ENCODE measurements around the gene RECK. TPM values are rescaled to one million over a fixed set of nuclear protein-coding genes. Genes with fewer than 3 reads are reported as not detected.

RECK gene
- total and polyA plus RNA-seq, 2 experiments from 2014 or later: 127 to 165 TPM

GRCh38 chr9:36018129-36018528 is 18.6 kb upstream of the RECK start:
- Histone ChIP-seq H3K36me3 (ENCODE audit: low read depth) (no peaks in the 10 kb centered on the region), H3K9me2 (ENCODE audit: insufficient read depth) (no peaks in the 10 kb centered on the region), H3K27ac (no peak overlapping the region), H3K4me1 (ENCODE audit: insufficient read depth) (peaks cover 16% of the 10 kb centered on the region), H3F3A (ENCODE audit: insufficient read depth) (peaks cover 28% of the 10 kb centered on the region), H2AFZ (no peak overlapping the region), H4K20me1 (ENCODE audit: insufficient read depth) (no peaks in the 10 kb centered on the region), H3K4me3 (no peak overlapping the region), H3K27me3 (replicated peaks; ENCODE audit: insufficient read depth) (no peaks in the 10 kb centered on the region), H3K9ac (no peak overlapping the region), H3K4me2 (ENCODE audit: unreplicated experiment) (no peak overlapping the region), H3K9me3 (ENCODE audit: low read depth) (no peaks in the 10 kb centered on the region), H3K79me2 (ENCODE audit: insufficient read depth) (no peaks in the 10 kb centered on the region)
- no peak for DNase-seq
- TF ChIP-seq EZH2 (IDR thresholded peaks at IDR 0.05; ENCODE audit: insufficient read depth, poor library complexity, severe bottlenecking) (no peak), EZH2phosphoT487 (IDR thresholded peaks at IDR 0.05; ENCODE audit: insufficient read depth, low read depth) (no peak)
- WGBS, 2 experiments (ENCODE audit: low coverage in 1 of 2, low lambda C conversion rate in 2 of 2, missing lambda C conversion rate in 2 of 2): 91 to 100% methylated on average over 3 of the region's 3 CpGs
- in situ Hi-C loops (cut with MboI): no loop called here

- Histone ChIP-seq H3F3A (ENCODE audit: insufficient read depth) (peaks cover 28% of the 10 kb centered on the region), H3K4me2 (ENCODE audit: unreplicated experiment) (peak overlapping the region; percentile 32), H3K9ac (no peak overlapping the region), H3K9me2 (ENCODE audit: insufficient read depth) (no peaks in the 10 kb centered on the region), H3K27ac (no peak overlapping the region), H2AFZ (peak overlapping the region; percentile 58), H3K36me3 (ENCODE audit: low read depth) (no peaks in the 10 kb centered on the region), H3K4me3 (no peak overlapping the region), H4K20me1 (ENCODE audit: insufficient read depth) (no peaks in the 10 kb centered on the region), H3K79me2 (ENCODE audit: insufficient read depth) (no peaks in the 10 kb centered on the region), H3K27me3 (replicated peaks; ENCODE audit: insufficient read depth) (no peaks in the 10 kb centered on the region), H3K4me1 (ENCODE audit: insufficient read depth) (peaks cover 16% of the 10 kb centered on the region), H3K9me3 (ENCODE audit: low read depth) (no peaks in the 10 kb centered on the region)
- in situ Hi-C loops (cut with MboI): no loop called here
- TF ChIP-seq EZH2 (IDR thresholded peaks at IDR 0.05; ENCODE audit: insufficient read depth, poor library complexity, severe bottlenecking) (no peak), EZH2phosphoT487 (IDR thresholded peaks at IDR 0.05; ENCODE audit: insufficient read depth, low read depth) (no peak)
- no peak for DNase-seq
- 40 to 43% methylated on average over 6 of the region's 6 CpGs for WGBS, 2 experiments (ENCODE audit: low coverage in 1 of 2, low lambda C conversion rate in 2 of 2, missing lambda C conversion rate in 2 of 2)
Measured at GRCh38 chr9:36018891-36019720, 17.6 kb upstream of the RECK start.

GRCh38 chr9:36021968-36022367 is 14.7 kb upstream of the RECK start:
- DNase-seq: no peak
- H3K27ac ChIP-seq: no peak overlapping the region
- H3K9ac ChIP-seq: no peak overlapping the region
- no peak overlapping the region for H2AFZ ChIP-seq
- no peaks in the 10 kb centered on the region for H3K27me3 ChIP-seq (replicated peaks; ENCODE audit: insufficient read depth)
- peaks cover 15% of the 10 kb centered on the region for H3K4me1 ChIP-seq (ENCODE audit: insufficient read depth)
- H3F3A ChIP-seq (ENCODE audit: insufficient read depth): peaks cover 25% of the 10 kb centered on the region
- no peaks in the 10 kb centered on the region for H4K20me1 ChIP-seq (ENCODE audit: insufficient read depth)
- TF ChIP-seq EZH2phosphoT487 (IDR thresholded peaks at IDR 0.05; ENCODE audit: insufficient read depth, low read depth): no peak
- TF ChIP-seq EZH2 (IDR thresholded peaks at IDR 0.05; ENCODE audit: insufficient read depth, poor library complexity, severe bottlenecking): no peak
- no peaks in the 10 kb centered on the region for H3K9me3 ChIP-seq (ENCODE audit: low read depth)
- WGBS, 2 experiments (ENCODE audit: low coverage in 1 of 2, low lambda C conversion rate in 2 of 2, missing lambda C conversion rate in 2 of 2): 95 to 100% methylated on average over 1 of the region's 1 CpG
- no peak overlapping the region for H3K4me3 ChIP-seq
- no peaks in the 10 kb centered on the region for H3K79me2 ChIP-seq (ENCODE audit: insufficient read depth)
- no peak overlapping the region for H3K4me2 ChIP-seq (ENCODE audit: unreplicated experiment)
- no peaks in the 10 kb centered on the region for H3K9me2 ChIP-seq (ENCODE audit: insufficient read depth)
- in situ Hi-C loops (cut with MboI): no loop called here
- H3K36me3 ChIP-seq (ENCODE audit: low read depth): no peaks in the 10 kb centered on the region

GRCh38 chr9:36023260-36024048 is 13.3 kb upstream of the RECK start:
- no peaks in the 10 kb centered on the region for H4K20me1 ChIP-seq (ENCODE audit: insufficient read depth)
- H3K9me3 ChIP-seq (ENCODE audit: low read depth): no peaks in the 10 kb centered on the region
- H3K9ac ChIP-seq: no peak overlapping the region
- no peak overlapping the region for H3K4me2 ChIP-seq (ENCODE audit: unreplicated experiment)
- H3K9me2 ChIP-seq (ENCODE audit: insufficient read depth): no peaks in the 10 kb centered on the region
- H3K4me3 ChIP-seq: no peak overlapping the region
- H3K36me3 ChIP-seq (ENCODE audit: low read depth): no peaks in the 10 kb centered on the region
- WGBS, 2 experiments (ENCODE audit: low coverage in 1 of 2, low lambda C conversion rate in 2 of 2, missing lambda C conversion rate in 2 of 2): 55 to 56% methylated on average over 13 of the region's 13 CpGs
- peaks cover 10% of the 10 kb centered on the region for H3K4me1 ChIP-seq (ENCODE audit: insufficient read depth)
- H3F3A ChIP-seq (ENCODE audit: insufficient read depth): peaks cover 11% of the 10 kb centered on the region
- TF ChIP-seq EZH2phosphoT487 (IDR thresholded peaks at IDR 0.05; ENCODE audit: insufficient read depth, low read depth) (no peak), EZH2 (IDR thresholded peaks at IDR 0.05; ENCODE audit: insufficient read depth, poor library complexity, severe bottlenecking) (no peak)
- in situ Hi-C loops (cut with MboI): no loop called here
- no peak overlapping the region for H3K27ac ChIP-seq
- H3K79me2 ChIP-seq (ENCODE audit: insufficient read depth): no peaks in the 10 kb centered on the region
- no peaks in the 10 kb centered on the region for H3K27me3 ChIP-seq (replicated peaks; ENCODE audit: insufficient read depth)
- peak; percentile 82 for DNase-seq
- no peak overlapping the region for H2AFZ ChIP-seq
